Activated CD4-positive, alpha-beta T cell treated with anti-CD3 and anti-CD28 coated beads, Interleukin-2, amount 10 ng/mL, durations not matched to agents 24 days and 14 days (primary cell): Measurements from ENCODE around the gene PELI2. TPM values are rescaled to one million over a fixed set of nuclear protein-coding genes. Genes with fewer than 3 reads are reported as not detected.

Experiments used
- DNase-seq: peaks from one replicate; pipeline ENCODE4 v3.0.0; 2022
- H3K27ac Mint-ChIP-seq: one replicate; pipeline ENCODE4 v1.8.0; 2022; ENCODE audit warnings: mild to moderate bottlenecking, mixed read lengths
- H3K27me3 Mint-ChIP-seq: one replicate; pipeline ENCODE4 v1.8.0; 2022; ENCODE audit warnings: mixed read lengths
- H3K36me3 Mint-ChIP-seq: one replicate; pipeline ENCODE4 v1.8.0; 2022; ENCODE audit warnings: low read depth, mild to moderate bottlenecking, mixed read lengths
- H3K4me1 Mint-ChIP-seq: one replicate; pipeline ENCODE4 v1.8.0; 2021; ENCODE audit warnings: mixed read lengths
- H3K4me3 Mint-ChIP-seq: one replicate; pipeline ENCODE4 v1.8.0; 2022; ENCODE audit warnings: mild to moderate bottlenecking, moderate library complexity, mixed read lengths
- H3K9me3 Mint-ChIP-seq: one replicate; pipeline ENCODE4 v1.8.0; 2021; ENCODE audit warnings: mixed read lengths
- intact Hi-C: fragments of 100-400 bp; cut with micrococcal nuclease; formaldehyde crosslinking; loops from one replicate; pipeline ENCODE4 v1.15.1; 2023
- total RNA-seq: library from RNA; stranded (reverse); gene quantifications from 2 replicates; pipeline ENCODE4 v1.2.3, GENCODE V29; 2022

The PELI2 gene
- total RNA-seq: 2.8 and 3.0 TPM in 2 replicates

GRCh38 chr14:56117765-56118610 is at the start of gene PELI2:
PELI2 (plus strand) TSS chr14:56118411; CDS start chr14:56118661, 250 bp downstream.
- Mint-ChIP-seq H3K27me3 (peaks cover 50% of the 10 kb centered on the region), H3K27ac (peak within 1 kb of the TSS; percentile 67)

GRCh38 chr14:56073799-56074198 is 44.4 kb upstream of the PELI2 start:
- no peak for DNase-seq
- intact Hi-C loops: no loop called here
- peaks cover 13% of the 10 kb centered on the region for H3K27me3 Mint-ChIP-seq
- no peaks in the 10 kb centered on the region for H3K9me3 Mint-ChIP-seq
- H3K4me1 Mint-ChIP-seq: no peaks in the 10 kb centered on the region
- H3K36me3 Mint-ChIP-seq: no peaks in the 10 kb centered on the region
- H3K27ac Mint-ChIP-seq: no peak overlapping the region
- H3K4me3 Mint-ChIP-seq: no peak overlapping the region

More at GRCh38 chr14:56117765-56118610, at the start of gene PELI2:
- intact Hi-C loops: loop anchor here (2.0 to 10.0 kb wide), 5 partner anchors 55 to 541 kb away; no protein-coding TSS in a partner anchor
- Mint-ChIP-seq H3K4me1 (peaks cover 31% of the 10 kb centered on the region), H3K36me3 (peaks cover 2% of the 10 kb centered on the region), H3K4me3 (peak within 1 kb of the TSS; percentile 93), H3K9me3 (no peaks in the 10 kb centered on the region)
- DNase-seq: peak; percentile 94

- H3K4me1 Mint-ChIP-seq: no peaks in the 10 kb centered on the region
- H3K27me3 Mint-ChIP-seq: peaks cover 13% of the 10 kb centered on the region
- H3K36me3 Mint-ChIP-seq: no peaks in the 10 kb centered on the region
- H3K27ac Mint-ChIP-seq: no peak overlapping the region
- no peak overlapping the region for H3K4me3 Mint-ChIP-seq
- intact Hi-C loops: no loop called here
- no peak for DNase-seq
- H3K9me3 Mint-ChIP-seq: no peaks in the 10 kb centered on the region
Observed at GRCh38 chr14:56075301-56075700, 42.9 kb upstream of the PELI2 start.

- H3K27me3 Mint-ChIP-seq: peaks cover 33% of the 10 kb centered on the region
- no peaks in the 10 kb centered on the region for H3K9me3 Mint-ChIP-seq
- no peaks in the 10 kb centered on the region for H3K36me3 Mint-ChIP-seq
- intact Hi-C loops: no loop called here
- DNase-seq: no peak
- no peaks in the 10 kb centered on the region for H3K4me1 Mint-ChIP-seq
- no peak overlapping the region for H3K4me3 Mint-ChIP-seq
- no peak overlapping the region for H3K27ac Mint-ChIP-seq
Observed at GRCh38 chr14:56081139-56081538, 37.1 kb upstream of the PELI2 start.

- no peak overlapping the region for H3K4me3 Mint-ChIP-seq
Observed at GRCh38 chr14:56082880-56083279, 35.3 kb upstream of the PELI2 start.

GRCh38 chr14:56085471-56085870 is 32.7 kb upstream of the PELI2 start:
- H3K27me3 Mint-ChIP-seq: peaks cover 29% of the 10 kb centered on the region
- no peaks in the 10 kb centered on the region for H3K4me1 Mint-ChIP-seq
- intact Hi-C loops: no loop called here
- no peaks in the 10 kb centered on the region for H3K36me3 Mint-ChIP-seq
- no peak for DNase-seq
- H3K27ac Mint-ChIP-seq: no peak overlapping the region
- no peaks in the 10 kb centered on the region for H3K9me3 Mint-ChIP-seq
- H3K4me3 Mint-ChIP-seq: no peak overlapping the region

More at GRCh38 chr14:56082880-56083279, 35.3 kb upstream of the PELI2 start:
- Mint-ChIP-seq H3K36me3 (no peaks in the 10 kb centered on the region), H3K27me3 (peaks cover 32% of the 10 kb centered on the region), H3K27ac (no peak overlapping the region), H3K4me1 (no peaks in the 10 kb centered on the region), H3K9me3 (no peaks in the 10 kb centered on the region)
- DNase-seq: no peak
- intact Hi-C loops: no loop called here

- Mint-ChIP-seq H3K27ac (no peak overlapping the region), H3K9me3 (no peaks in the 10 kb centered on the region), H3K4me3 (no peak overlapping the region), H3K4me1 (no peaks in the 10 kb centered on the region), H3K36me3 (no peaks in the 10 kb centered on the region), H3K27me3 (peaks cover 24% of the 10 kb centered on the region)
- DNase-seq: no peak
- intact Hi-C loops: no loop called here
Observed at GRCh38 chr14:56087671-56088471, 30.3 kb upstream of the PELI2 start.

- no peaks in the 10 kb centered on the region for H3K9me3 Mint-ChIP-seq
- H3K4me1 Mint-ChIP-seq: no peaks in the 10 kb centered on the region
- no peaks in the 10 kb centered on the region for H3K36me3 Mint-ChIP-seq
- no peak for DNase-seq
- no peak overlapping the region for H3K27ac Mint-ChIP-seq
- H3K4me3 Mint-ChIP-seq: no peak overlapping the region
- peaks cover 21% of the 10 kb centered on the region for H3K27me3 Mint-ChIP-seq
- intact Hi-C loops: no loop called here
Observed at GRCh38 chr14:56088941-56089340, 29.3 kb upstream of the PELI2 start.

- H3K27ac Mint-ChIP-seq: no peak overlapping the region
- no peaks in the 10 kb centered on the region for H3K9me3 Mint-ChIP-seq
Observed at GRCh38 chr14:56092763-56093162, 25.4 kb upstream of the PELI2 start.

GRCh38 chr14:56094076-56094475 is 24.1 kb upstream of the PELI2 start:
- Mint-ChIP-seq H3K27me3 (peaks cover 19% of the 10 kb centered on the region), H3K27ac (no peak overlapping the region), H3K4me3 (no peak overlapping the region), H3K9me3 (no peaks in the 10 kb centered on the region), H3K36me3 (no peaks in the 10 kb centered on the region), H3K4me1 (no peaks in the 10 kb centered on the region)
- intact Hi-C loops: no loop called here
- DNase-seq: no peak

More at GRCh38 chr14:56092763-56093162, 25.4 kb upstream of the PELI2 start:
- Mint-ChIP-seq H3K36me3 (no peaks in the 10 kb centered on the region), H3K27me3 (peaks cover 14% of the 10 kb centered on the region), H3K4me3 (no peak overlapping the region), H3K4me1 (no peaks in the 10 kb centered on the region)
- intact Hi-C loops: no loop called here
- no peak for DNase-seq

- no peak for DNase-seq
- peaks cover 26% of the 10 kb centered on the region for H3K27me3 Mint-ChIP-seq
- no peaks in the 10 kb centered on the region for H3K36me3 Mint-ChIP-seq
- H3K4me3 Mint-ChIP-seq: no peak overlapping the region
- H3K9me3 Mint-ChIP-seq: no peaks in the 10 kb centered on the region
- no peak overlapping the region for H3K27ac Mint-ChIP-seq
- intact Hi-C loops: no loop called here
- H3K4me1 Mint-ChIP-seq: no peaks in the 10 kb centered on the region
Observed at GRCh38 chr14:56098021-56098420, 20.2 kb upstream of the PELI2 start.

GRCh38 chr14:56099081-56099797 is 19.0 kb upstream of the PELI2 start:
- peaks cover 26% of the 10 kb centered on the region for H3K27me3 Mint-ChIP-seq
- DNase-seq: no peak
- H3K4me1 Mint-ChIP-seq: no peaks in the 10 kb centered on the region
- H3K27ac Mint-ChIP-seq: no peak overlapping the region
- intact Hi-C loops: no loop called here
- H3K9me3 Mint-ChIP-seq: no peaks in the 10 kb centered on the region
- H3K4me3 Mint-ChIP-seq: no peak overlapping the region
- no peaks in the 10 kb centered on the region for H3K36me3 Mint-ChIP-seq

- H3K4me3 Mint-ChIP-seq: no peak overlapping the region
- no peaks in the 10 kb centered on the region for H3K36me3 Mint-ChIP-seq
- H3K27ac Mint-ChIP-seq: no peak overlapping the region
- peaks cover 20% of the 10 kb centered on the region for H3K27me3 Mint-ChIP-seq
- intact Hi-C loops: no loop called here
- no peak for DNase-seq
- H3K4me1 Mint-ChIP-seq: no peaks in the 10 kb centered on the region
- no peaks in the 10 kb centered on the region for H3K9me3 Mint-ChIP-seq
Observed at GRCh38 chr14:56100556-56100955, 17.7 kb upstream of the PELI2 start.
